ENCODE data around the gene LMBR1. TPM values are rescaled to one million over a fixed set of nuclear protein-coding genes. Genes with fewer than 3 reads are reported as not detected.
"Not testable (repeated sequence)": the region's sequence is repeated elsewhere in the genome, so short reads cannot be mapped to it uniquely, and the experiment has no call there.

Gene LMBR1
- total and polyA plus RNA-seq, 2 donors (not counting 1 experiment from before 2014, with no cell fraction given) = 19.7 to 85.2 TPM

- no peak for DNase-seq
- CTCF ChIA-PET = interaction anchor here (0.7 kb wide), 1 partner anchor 35 kb away, joined by 3 read pairs; no protein-coding TSS in a partner anchor
Measured at GRCh38 chr7:156702399-156702798, 190.6 kb downstream of the LMBR1 start.

GRCh38 chr7:156701787-156702186 is 191.2 kb downstream of the LMBR1 start:
- H3K9me3 ChIP-seq (ENCODE audit: control extremely low read depth in 1 of 3, control insufficient read depth in 2 of 3, insufficient read depth in 1 of 3, low read length in 2 of 3) = peaks cover 3 to 19% (median 8%) of the 10 kb centered on the region in 3 donors
- WGBS (ENCODE audit: insufficient coverage) = no CpG with 5 or more reads among the region's 1 CpG
- ATAC-seq (ENCODE audit: low read depth); DNase-seq; H3K4me3 ChIP-seq (ENCODE audit: control extremely low read depth in 1 of 5, extremely low read depth in 1 of 5, insufficient read depth in 1 of 5, low read depth in 2 of 5, low read length in 4 of 5); H4K20me1 ChIP-seq (ENCODE audit: control insufficient read depth, insufficient read depth, low read length, poor library complexity, severe bottlenecking); intact Hi-C loops (cut with micrococcal nuclease); H3K27ac Mint-ChIP-seq; POLR2A ChIA-PET; H3K27ac ChIP-seq (ENCODE audit: low read length in 2 of 2); H3K4me1 ChIP-seq (ENCODE audit: control insufficient read depth in 2 of 2, insufficient read depth in 2 of 2, low read length in 2 of 2); H3K27me3 ChIP-seq (replicated peaks in 1 of 4; ENCODE audit: control extremely low read depth in 1 of 4, control insufficient read depth in 3 of 4, insufficient read depth in 4 of 4, low read length in 3 of 4); H3K36me3 ChIP-seq (replicated peaks in 1 of 2; ENCODE audit: control extremely low read depth in 1 of 2, control insufficient read depth in 1 of 2, extremely low read depth in 1 of 2, insufficient read depth in 2 of 2, low read length in 1 of 2); H3K9ac ChIP-seq (ENCODE audit: low read length); H3K4me3 Mint-ChIP-seq; H3K79me2 ChIP-seq (ENCODE audit: control insufficient read depth, insufficient read depth, low read length); H2AFZ ChIP-seq (ENCODE audit: insufficient read depth, low read depth, low read length, poor library complexity, severe bottlenecking); H3K4me1 Mint-ChIP-seq; H3K27me3 Mint-ChIP-seq; H3K4me2 ChIP-seq (replicated peaks; ENCODE audit: low read depth, low read length, poor library complexity, severe bottlenecking): not testable (repeated sequence)
- H3K9me3 Mint-ChIP-seq (ENCODE audit: insufficient read depth) = peaks cover 17% of the 10 kb centered on the region
- CTCF ChIA-PET = interaction anchor here (0.7 kb wide), 1 partner anchor 34 kb away, joined by 3 read pairs; no protein-coding TSS in a partner anchor

More at GRCh38 chr7:156702399-156702798, 190.6 kb downstream of the LMBR1 start:
- no peaks in the 10 kb centered on the region for H3K27me3 ChIP-seq (replicated peaks in 1 of 4; ENCODE audit: control extremely low read depth in 1 of 4, control insufficient read depth in 3 of 4, insufficient read depth in 4 of 4, low read length in 3 of 4)
- Mint-ChIP-seq H3K9me3 (ENCODE audit: insufficient read depth) (peaks cover 13% of the 10 kb centered on the region), H3K27ac (no peak overlapping the region), H3K4me1 (peaks cover 8% of the 10 kb centered on the region), H3K27me3 (no peaks in the 10 kb centered on the region), H3K4me3 (no peak overlapping the region)
- H3K9me3 ChIP-seq (ENCODE audit: control extremely low read depth in 1 of 3, control insufficient read depth in 2 of 3, insufficient read depth in 1 of 3, low read length in 2 of 3) = peaks cover 3 to 19% (median 6%) of the 10 kb centered on the region in 3 donors
- peaks cover 0 to 3% of the 10 kb centered on the region in 2 experiments for H3K36me3 ChIP-seq (replicated peaks in 1 of 2; ENCODE audit: control extremely low read depth in 1 of 2, control insufficient read depth in 1 of 2, extremely low read depth in 1 of 2, insufficient read depth in 2 of 2, low read length in 1 of 2)
- no peak overlapping the region for H3K27ac ChIP-seq (ENCODE audit: low read length in 2 of 2)
- H3K9ac ChIP-seq (ENCODE audit: low read length) = no peak overlapping the region
- H2AFZ ChIP-seq (ENCODE audit: insufficient read depth, low read depth, low read length, poor library complexity, severe bottlenecking) = no peak overlapping the region
- H3K4me2 ChIP-seq (replicated peaks; ENCODE audit: low read depth, low read length, poor library complexity, severe bottlenecking) = no peak overlapping the region
- H3K4me1 ChIP-seq (ENCODE audit: control insufficient read depth in 2 of 2, insufficient read depth in 2 of 2, low read length in 2 of 2) = peaks cover 3 to 6% of the 10 kb centered on the region in 2 donors
- intact Hi-C loops (cut with micrococcal nuclease) = no loop called here
- no peaks in the 10 kb centered on the region for H4K20me1 ChIP-seq (ENCODE audit: control insufficient read depth, insufficient read depth, low read length, poor library complexity, severe bottlenecking)
- TF ChIP-seq EZH2 (IDR thresholded peaks at IDR 0.05; ENCODE audit: borderline replicate concordance, insufficient read depth, low read depth, low read length, poor library complexity, severe bottlenecking) (no peak), CTCF (IDR thresholded peaks at IDR 0.05) (no peak)
- ATAC-seq (ENCODE audit: low read depth) = no peak
- no peak overlapping the region for H3K4me3 ChIP-seq (ENCODE audit: control extremely low read depth in 1 of 5, extremely low read depth in 1 of 5, insufficient read depth in 1 of 5, low read depth in 2 of 5, low read length in 4 of 5)
- peaks cover 3% of the 10 kb centered on the region for H3K79me2 ChIP-seq (ENCODE audit: control insufficient read depth, insufficient read depth, low read length)
- POLR2A ChIA-PET = no interaction called here

GRCh38 chr7:156698512-156698911 is 194.5 kb downstream of the LMBR1 start:
- POLR2A ChIA-PET; H3K27ac Mint-ChIP-seq; H3K4me3 Mint-ChIP-seq; H3K4me1 Mint-ChIP-seq; DNase-seq; H3K36me3 ChIP-seq (replicated peaks in 1 of 2; ENCODE audit: control extremely low read depth in 1 of 2, control insufficient read depth in 1 of 2, extremely low read depth in 1 of 2, insufficient read depth in 2 of 2, low read length in 1 of 2); H3K27me3 ChIP-seq (replicated peaks in 1 of 4; ENCODE audit: control extremely low read depth in 1 of 4, control insufficient read depth in 3 of 4, insufficient read depth in 4 of 4, low read length in 3 of 4); ATAC-seq (ENCODE audit: low read depth); H3K9ac ChIP-seq (ENCODE audit: low read length); H3K4me2 ChIP-seq (replicated peaks; ENCODE audit: low read depth, low read length, poor library complexity, severe bottlenecking); H3K79me2 ChIP-seq (ENCODE audit: control insufficient read depth, insufficient read depth, low read length); H3K4me1 ChIP-seq (ENCODE audit: control insufficient read depth in 2 of 2, insufficient read depth in 2 of 2, low read length in 2 of 2); H3K27me3 Mint-ChIP-seq; H4K20me1 ChIP-seq (ENCODE audit: control insufficient read depth, insufficient read depth, low read length, poor library complexity, severe bottlenecking); H3K27ac ChIP-seq (ENCODE audit: low read length in 2 of 2); CTCF ChIA-PET; intact Hi-C loops (cut with micrococcal nuclease); H2AFZ ChIP-seq (ENCODE audit: insufficient read depth, low read depth, low read length, poor library complexity, severe bottlenecking); H3K4me3 ChIP-seq (ENCODE audit: control extremely low read depth in 1 of 5, extremely low read depth in 1 of 5, insufficient read depth in 1 of 5, low read depth in 2 of 5, low read length in 4 of 5): not testable (repeated sequence)
- whole genome bisulfite sequencing (ENCODE audit: insufficient coverage) = 97% methylated on average over 4 of the region's 4 CpGs
- peaks cover 8 to 16% (median 8%) of the 10 kb centered on the region in 3 donors for H3K9me3 ChIP-seq (ENCODE audit: control extremely low read depth in 1 of 3, control insufficient read depth in 2 of 3, insufficient read depth in 1 of 3, low read length in 2 of 3)
- H3K9me3 Mint-ChIP-seq (ENCODE audit: insufficient read depth) = peaks cover 21% of the 10 kb centered on the region
